Heart right ventricle (tissue), 16 donors: ENCODE data around the gene LRRC32. TPM values are rescaled to one million over a fixed set of nuclear protein-coding genes. Genes with fewer than 3 reads are reported as not detected.

ENCODE experiments used
- ATAC-seq, 8 donors: fragments of 200-7000 bp; cut with Tn5 transposase; one replicate each; pipeline ENCODE4 v1.9.1; 2020; ENCODE audit warnings: mild to moderate bottlenecking in 8 of 8, moderate library complexity in 8 of 8, moderate number of reproducible peaks in 1 of 8
- DNase-seq, 2 donors: peaks; one replicate each; pipeline ENCODE4 v3.0.0-alpha.2; 2020
- H3K27ac ChIP-seq, 10 donors: fragments of 200-600 bp; sonication (generic) in 2 of 10; one replicate each; pipeline versions ENCODE4 v1.5.0 to v1.8.0; 2020 to 2022; ENCODE audit warnings: mild to moderate bottlenecking in 3 of 10
- H3K27me3 ChIP-seq, 7 donors: fragments of 200-600 bp; one replicate each; pipeline ENCODE4 v1.8.0; 2021 to 2022; ENCODE audit warnings: mild to moderate bottlenecking in 2 of 7
- H3K36me3 ChIP-seq, 9 donors: fragments of 200-600 bp; sonication (generic) in 1 of 9; one replicate each; pipeline versions ENCODE4 v1.5.0 to v1.8.0; 2020 to 2022; ENCODE audit warnings: mild to moderate bottlenecking in 2 of 9
- H3K4me1 ChIP-seq, 9 donors: fragments of 200-600 bp; sonication (generic) in 1 of 9; one replicate each; pipeline versions ENCODE4 v1.5.0 to v1.8.0; 2020 to 2022; ENCODE audit warnings: mild to moderate bottlenecking in 4 of 9
- H3K4me3 ChIP-seq, 10 donors: fragments of 200-600 bp; sonication (generic) in 2 of 10; one replicate each; pipeline versions ENCODE4 v1.5.0 to v1.8.0; 2020 to 2022; ENCODE audit warnings: mild to moderate bottlenecking in 7 of 10, moderate library complexity in 2 of 10
- H3K9me3 ChIP-seq, 11 donors: fragments of 200-600 bp in 10 of 11; sonication (generic) in 2 of 11; one replicate each; pipeline versions ENCODE4 v1.5.0 to v1.8.0; 2013 to 2022; ENCODE audit warnings: mild to moderate bottlenecking in 2 of 11, control low read depth in 1 of 11, moderate library complexity in 1 of 11
- CTCF ChIP-seq, 9 donors: fragments of 200-600 bp; sonication (generic) in 2 of 9; IDR thresholded peaks; one replicate each; pipeline versions ENCODE4 v1.5.0 to v1.8.0; 2021 to 2022; ENCODE audit warnings: antibody characterized with exemption in 9 of 9, mild to moderate bottlenecking in 5 of 9, moderate library complexity in 1 of 9
- WGBS, 2 donors: extraction: QIAGEN DNeasy Blood & Tissue Kit; methylation state at CpG; one replicate each; pipeline ENCODE4 v1.1.7; 2013; ENCODE audit warnings: inconsistent platforms in 1 of 2; 5-methylcytosine and 5-hydroxymethylcytosine counted together
- intact Hi-C, 10 donors: fragments of 100-400 bp; cut with DNase I; formaldehyde crosslinking; loops; one replicate each; pipeline versions ENCODE4 v1.11.1 to v1.14.2; 2022
- polyA plus RNA-seq, 2 donors: library from polyadenylated mRNA; stranded (reverse); fragments of 200-250 nt; gene quantifications; one replicate each; pipeline ENCODE4 v1.2.3, GENCODE V29; 2013
- total RNA-seq, 10 donors: library from RNA; stranded (reverse); fragmentation: NEBNext Ultra II Directional in 3 of 10; extraction: Animal tissue kit (Norgen Biotek cat#: 25700) in 3 of 10; gene quantifications; one replicate each; pipeline versions ENCODE4 v1.2.1 to v1.2.4, GENCODE V29; 2021 to 2023
- donor health status: Arrhythmogenic right ventricular cardiomyopathy.
- donor health status: ischemic (EF 13 %, LVEDD 7.1; RV severe dilation, severe dysfunction).
- donor health status: healthy with polysubstance abuse.
- donor health status: DM: no; HTN: yes; CAD: no.
- donor health status: DM: no; HTN: no; CAD: no.
- donor health status: ischemic (EF 25% LVEDD 6.9; RV normal size, moderate dysfunction).
- donor health status: ischemic (EF 25% LVEDD 5.7; RV mildly dilated, moderate dysfunction).
- donor health status: healthy.
- donor health status: DM: yes; HTN: yes; CAD: no.
- donor health status: Ischemic cardiomyopathy.
- donor health status: ischemic (EF 35%, LVEDD 5.7; RV mildly dilated, moderate dysfunction).
- donor health status: nonischemic (EF 11% LVEDD 7.7; RV severe dilation, severe dysfunction).
- donor health status: DM: yes; HTN: yes; CAD: no.
- donor health status: PGD.
- donor health status: ischemic (EF 29% LVEDD 5.4; RV normal size, mild dysfunction).
- donor health status: nonischemic (EF 23%, LVEDD 6.1; RV moderate dilation, normal function).

The LRRC32 gene
- total and polyA plus RNA-seq, 12 donors = 16.7 to 215 (median 43.7) TPM

- intact Hi-C loops = loop anchor here in 1 of 10 donors (2.0 to 5.0 kb wide), 2 partner anchors 15 to 51 kb away; no protein-coding TSS in a partner anchor
- no peaks in the 10 kb centered on the region for H3K36me3 ChIP-seq
- WGBS, 2 donors = 21 to 30% methylated on average over 4 of the region's 4 CpGs
- no peak overlapping the region for H3K4me3 ChIP-seq
- H3K4me1 ChIP-seq = peaks cover 28 to 55% (median 50%) of the 10 kb centered on the region in 9 donors
- TF ChIP-seq CTCF (IDR thresholded peaks at IDR 0.05) = no peak
- ATAC-seq (peak; percentile 21 to 85 (median 80)), DNase-seq (peak; percentile 82 to 86)
- H3K9me3 ChIP-seq = peaks cover 0 to 8% (median 0%) of the 10 kb centered on the region in 11 donors
- H3K27me3 ChIP-seq = no peaks in the 10 kb centered on the region
- peak overlapping the region; percentile 52 to 90 (median 76) for H3K27ac ChIP-seq
These were observed 54.6 kb downstream of the LRRC32 start for GRCh38 chr11:76615950-76616349.

- H3K27me3 ChIP-seq = no peaks in the 10 kb centered on the region
- peak; percentile 71 to 74 for DNase-seq
- intact Hi-C loops = loop anchor here in 4 of 10 donors (5.0 kb wide), 2 partner anchors 53 to 58 kb away; partner anchors contain the start of gene LRRC32 (in 3 of the 4)
- H3K4me3 ChIP-seq = no peak overlapping the region
- ATAC-seq = peak; percentile 39 to 81 (median 70)
- peak in 1 of 9 donors; percentile 15 for TF ChIP-seq CTCF (IDR thresholded peaks at IDR 0.05)
- 39 to 52% methylated on average over 12 of the region's 12 CpGs for WGBS, 2 donors
- peaks cover 0 to 8% (median 0%) of the 10 kb centered on the region in 11 donors for H3K9me3 ChIP-seq
- H3K4me1 ChIP-seq = peaks cover 32 to 68% (median 55%) of the 10 kb centered on the region in 9 donors
- H3K36me3 ChIP-seq = no peaks in the 10 kb centered on the region
- H3K27ac ChIP-seq = peak overlapping the region in 9 of 10 donors; percentile 52 to 90 (median 75)
These were observed 55.9 kb downstream of the LRRC32 start for GRCh38 chr11:76614471-76615179.

- no peak for TF ChIP-seq CTCF (IDR thresholded peaks at IDR 0.05)
- Histone ChIP-seq H3K9me3 (peaks cover 0 to 7% (median 0%) of the 10 kb centered on the region in 11 donors), H3K4me1 (peaks cover 32 to 72% (median 55%) of the 10 kb centered on the region in 9 donors), H3K27ac (peak overlapping the region in 9 of 10 donors; percentile 52 to 90 (median 75)), H3K36me3 (no peaks in the 10 kb centered on the region), H3K4me3 (no peak overlapping the region), H3K27me3 (no peaks in the 10 kb centered on the region)
- 88 to 92% methylated on average over 4 of the region's 4 CpGs for WGBS, 2 donors
- ATAC-seq = no peak
- no peak for DNase-seq
- intact Hi-C loops = loop anchor here in 3 of 10 donors (5.0 kb wide), 1 partner anchor 58 kb away; the partner anchor contains the start of gene LRRC32 (in 3 of the 3)
These were observed 56.6 kb downstream of the LRRC32 start for GRCh38 chr11:76613901-76614300.

- Histone ChIP-seq H3K27ac (peak overlapping the region in 2 of 10 donors; percentile 15 to 78), H3K4me3 (no peak overlapping the region), H3K9me3 (no peaks in the 10 kb centered on the region), H3K27me3 (no peaks in the 10 kb centered on the region), H3K4me1 (peaks cover 32 to 67% (median 50%) of the 10 kb centered on the region in 9 donors), H3K36me3 (no peaks in the 10 kb centered on the region)
- DNase-seq = no peak
- WGBS, 2 donors = 92 to 94% methylated on average over 4 of the region's 4 CpGs
- TF ChIP-seq CTCF (IDR thresholded peaks at IDR 0.05) = no peak
- no peak for ATAC-seq
- intact Hi-C loops = loop anchor here in 3 of 10 donors (5.0 kb wide), 1 partner anchor 60 kb away; the partner anchor contains the start of gene LRRC32 (in 3 of the 3)
These were observed 58.3 kb downstream of the LRRC32 start for GRCh38 chr11:76612226-76612625.
